Gastroesophageal sphincter (tissue), 3 donors: ENCODE results near the gene GPR35.

Experiments
- EP300 ChIP-seq: sonication (generic); formaldehyde crosslinking; IDR thresholded peaks from one replicate; pipeline ENCODE4 v1.6.1; 2017; ENCODE audit warnings: antibody characterized with exemption, mild to moderate bottlenecking
- TF ChIP-seq, protein P1 (sequence below), 4 experiments: fragments of 200-600 bp in 2 of 4; fragments of 450-650 bp in 2 of 4; sonication (generic) in 1 of 4; IDR thresholded peaks; one replicate each; pipeline ENCODE4 v1.5.1; 2017 to 2019; ENCODE audit warnings: antibody characterized with exemption in 4 of 4, mild to moderate bottlenecking in 2 of 4, moderate library complexity in 2 of 4

GRCh38 chr2:240586198-240586918 is 38.9 kb upstream of the GPR35 start, which contains the start of gene CAPN10:
- TF ChIP-seq, protein P1, sequence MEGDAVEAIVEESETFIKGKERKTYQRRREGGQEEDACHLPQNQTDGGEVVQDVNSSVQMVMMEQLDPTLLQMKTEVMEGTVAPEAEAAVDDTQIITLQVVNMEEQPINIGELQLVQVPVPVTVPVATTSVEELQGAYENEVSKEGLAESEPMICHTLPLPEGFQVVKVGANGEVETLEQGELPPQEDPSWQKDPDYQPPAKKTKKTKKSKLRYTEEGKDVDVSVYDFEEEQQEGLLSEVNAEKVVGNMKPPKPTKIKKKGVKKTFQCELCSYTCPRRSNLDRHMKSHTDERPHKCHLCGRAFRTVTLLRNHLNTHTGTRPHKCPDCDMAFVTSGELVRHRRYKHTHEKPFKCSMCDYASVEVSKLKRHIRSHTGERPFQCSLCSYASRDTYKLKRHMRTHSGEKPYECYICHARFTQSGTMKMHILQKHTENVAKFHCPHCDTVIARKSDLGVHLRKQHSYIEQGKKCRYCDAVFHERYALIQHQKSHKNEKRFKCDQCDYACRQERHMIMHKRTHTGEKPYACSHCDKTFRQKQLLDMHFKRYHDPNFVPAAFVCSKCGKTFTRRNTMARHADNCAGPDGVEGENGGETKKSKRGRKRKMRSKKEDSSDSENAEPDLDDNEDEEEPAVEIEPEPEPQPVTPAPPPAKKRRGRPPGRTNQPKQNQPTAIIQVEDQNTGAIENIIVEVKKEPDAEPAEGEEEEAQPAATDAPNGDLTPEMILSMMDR (IDR thresholded peaks at IDR 0.05), result peak in 2 of 4 experiments; percentile 8 to 21
- no peak for TF ChIP-seq EP300
